OCI-LY1 (cell line): ENCODE measurements around the gene CHRNA3.

Source experiments
- H2AFZ ChIP-seq: fragments of 200-600 bp; sonication (generic), shearing (Covaris generic); 2 replicates; pipeline ENCODE4 v1.6.0; 2014; ENCODE audit warnings: antibody characterized with exemption, mild to moderate bottlenecking, low read length
- H3F3A ChIP-seq: fragments of 200-600 bp; sonication (generic), shearing (Covaris generic); 2 replicates; pipeline ENCODE4 v1.6.0; 2014; ENCODE audit warnings: mild to moderate bottlenecking, antibody characterized with exemption, low read length, moderate library complexity; ENCODE audit not compliant: insufficient read depth
- H3K27ac ChIP-seq: fragments of 200-600 bp; sonication (generic); 2 replicates; pipeline ENCODE4 v1.5.1; 2014; ENCODE audit warnings: low read length, mixed run types, mild to moderate bottlenecking, low read depth; ENCODE audit not compliant: poor library complexity, severe bottlenecking
- H3K27me3 ChIP-seq: fragments of 200-600 bp; sonication (generic); 2 replicates; pipeline ENCODE4 v1.6.0; 2014; ENCODE audit warnings: antibody characterized with exemption, mild to moderate bottlenecking, low read length, moderate library complexity; ENCODE audit not compliant: insufficient read depth
- H3K36me3 ChIP-seq: fragments of 200-600 bp; sonication (generic); 2 replicates; pipeline ENCODE4 v1.6.1; 2014; ENCODE audit warnings: mild to moderate bottlenecking, antibody characterized with exemption, low read length, moderate library complexity, mixed read lengths; ENCODE audit not compliant: insufficient read depth
- H3K4me1 ChIP-seq: fragments of 200-600 bp; sonication (generic); 2 replicates; pipeline ENCODE4 v1.5.1; 2014; ENCODE audit warnings: mild to moderate bottlenecking, low read length, moderate library complexity; ENCODE audit not compliant: insufficient read depth, severe bottlenecking
- H3K4me2 ChIP-seq: fragments of 200-600 bp; sonication (generic), shearing (Covaris generic); 2 replicates; pipeline ENCODE4 v1.6.1; 2014; ENCODE audit warnings: low read length
- H3K4me3 ChIP-seq: fragments of 200-600 bp; sonication (generic); 2 replicates; pipeline ENCODE4 v1.5.1; 2014; ENCODE audit warnings: low read length, low read depth, mild to moderate bottlenecking, mixed read lengths; ENCODE audit not compliant: poor library complexity, severe bottlenecking
- H3K79me2 ChIP-seq: fragments of 200-600 bp; shearing (Covaris generic); 2 replicates; pipeline ENCODE4 v1.6.1; 2016; ENCODE audit warnings: mixed run types, low read length, mixed read lengths; ENCODE audit not compliant: insufficient read depth
- H3K9ac ChIP-seq: fragments of 200-600 bp; sonication (generic), shearing (Covaris generic); 2 replicates; pipeline ENCODE4 v1.6.1; 2014; ENCODE audit warnings: mild to moderate bottlenecking, low read length, mixed read lengths
- H3K9me2 ChIP-seq: fragments of 200-600 bp; sonication (generic), shearing (Covaris generic); 2 replicates; pipeline ENCODE4 v1.6.1; 2014; ENCODE audit warnings: low read depth, mild to moderate bottlenecking, low read length, mixed read lengths
- H3K9me3 ChIP-seq: fragments of 200-600 bp; shearing (Covaris generic); 2 replicates; pipeline ENCODE4 v1.6.1; 2014; ENCODE audit warnings: low read length, mixed read lengths
- H4K20me1 ChIP-seq: fragments of 200-600 bp; sonication (generic), shearing (Covaris generic); 2 replicates; pipeline ENCODE4 v1.6.0; 2016; ENCODE audit warnings: mild to moderate bottlenecking, low read length; ENCODE audit not compliant: insufficient read depth
- CTCF ChIP-seq: fragments of 200-600 bp; sonication (generic), shearing (Covaris generic); IDR thresholded peaks from 2 replicates; pipeline ENCODE4 v1.5.1; 2017; ENCODE audit warnings: mild to moderate bottlenecking, antibody characterized with exemption, low read length, moderate library complexity, mixed read lengths
- EZH2 ChIP-seq: fragments of 200-600 bp; sonication (generic), shearing (Covaris generic); IDR thresholded peaks from 2 replicates; pipeline ENCODE4 v1.8.0; 2017; ENCODE audit warnings: borderline replicate concordance, mixed run types, mild to moderate bottlenecking, antibody characterized with exemption, low read length, moderate library complexity, mixed read lengths

CHRNA3 gene

GRCh38 chr15:78620527-78621421, at the start of gene CHRNA3:
Gene CHRNA3 (minus strand): TSS chr15:78620996. CDS start chr15:78620794, 202 bp downstream.
- Histone ChIP-seq H3K4me2 (no peak within 1 kb of the TSS), H3K27me3 (no peaks in the 10 kb centered on the region)

GRCh38 chr15:78668987-78669386, 48.2 kb upstream of the CHRNA3 start:
- Histone ChIP-seq H2AFZ (no peak overlapping the region), H3K27me3 (peaks cover 4% of the 10 kb centered on the region; the same call in 1 of the 2 replicates), H3K9me3 (no peaks in the 10 kb centered on the region), H4K20me1 (no peaks in the 10 kb centered on the region), H3K9ac (no peak overlapping the region), H3F3A (no peaks in the 10 kb centered on the region), H3K4me3 (no peak overlapping the region), H3K9me2 (no peaks in the 10 kb centered on the region), H3K4me2 (no peak overlapping the region), H3K27ac (no peak overlapping the region), H3K36me3 (no peaks in the 10 kb centered on the region), H3K4me1 (no peaks in the 10 kb centered on the region), H3K79me2 (no peaks in the 10 kb centered on the region)
- TF ChIP-seq EZH2 (no peak), CTCF (no peak)

More at GRCh38 chr15:78620527-78621421, at the start of gene CHRNA3:
- H3F3A ChIP-seq: no peaks in the 10 kb centered on the region
- no peaks in the 10 kb centered on the region for H3K9me2 ChIP-seq
- H3K79me2 ChIP-seq: no peaks in the 10 kb centered on the region
- no peaks in the 10 kb centered on the region for H3K9me3 ChIP-seq
- H4K20me1 ChIP-seq: no peaks in the 10 kb centered on the region
- H3K4me1 ChIP-seq: no peaks in the 10 kb centered on the region
- no peak within 1 kb of the TSS for H2AFZ ChIP-seq
- H3K27ac ChIP-seq: no peak within 1 kb of the TSS
- no peak within 1 kb of the TSS for H3K9ac ChIP-seq
- TF ChIP-seq CTCF (no peak), EZH2 (no peak)
- no peaks in the 10 kb centered on the region for H3K36me3 ChIP-seq
- H3K4me3 ChIP-seq: no peak within 1 kb of the TSS

GRCh38 chr15:78667578-78668236, 46.9 kb upstream of the CHRNA3 start:
- no peaks in the 10 kb centered on the region; the same call in 1 of the 2 replicates for H3K27me3 ChIP-seq
- H3K4me3 ChIP-seq: no peak overlapping the region
- no peaks in the 10 kb centered on the region for H3K4me1 ChIP-seq
- TF ChIP-seq CTCF: no peak
- TF ChIP-seq EZH2: no peak
- H3K4me2 ChIP-seq: no peak overlapping the region
- H4K20me1 ChIP-seq: no peaks in the 10 kb centered on the region
- H3K9me2 ChIP-seq: no peaks in the 10 kb centered on the region
- H3K9ac ChIP-seq: no peak overlapping the region
- no peaks in the 10 kb centered on the region for H3K79me2 ChIP-seq
- no peaks in the 10 kb centered on the region for H3K9me3 ChIP-seq
- H3K27ac ChIP-seq: no peak overlapping the region
- H3K36me3 ChIP-seq: no peaks in the 10 kb centered on the region
- no peaks in the 10 kb centered on the region for H3F3A ChIP-seq
- no peak overlapping the region for H2AFZ ChIP-seq
